Stimulated activated CD4-positive, alpha-beta T cell treated with anti-CD3 and anti-CD28 coated beads, Interleukin-2, amount 100 ng/mL, for 24 hours (primary cell): ENCODE data around the gene SCGB1D1.

Experiments
- DNase-seq, 2 donors: peaks; one replicate each; pipeline ENCODE4 v3.0.0-alpha.2; 2020

The SCGB1D1 gene

GRCh38 chr11:62237499-62237898, 47.5 kb downstream of the SCGB1D1 start:
- no peak for DNase-seq

GRCh38 chr11:62238151-62238550, 48.1 kb downstream of the SCGB1D1 start:
- no peak for DNase-seq

GRCh38 chr11:62241095-62241494, 51.1 kb downstream of the SCGB1D1 start:
- no peak for DNase-seq

GRCh38 chr11:62242021-62242420, 52.0 kb downstream of the SCGB1D1 start, which contains the start of gene SCGB1D2:
TSS of gene SCGB1D2 (plus strand) at chr11:62242239. CDS start at chr11:62242308, 69 bp downstream.
- no peak for DNase-seq
